GM10248 (cell line): ENCODE data around the gene WNK2.

Source experiments
- CTCF ChIA-PET: fragments of 300-600 bp; sonication (Branson Sonifier 250); formaldehyde crosslinking; extraction: SDS; loops from one replicate; lab custom pipeline; 2021; ENCODE audit warnings: antibody characterized with exemption; lab: Yijun Ruan, JAX
- POLR2A ChIA-PET: fragments of 350-650 bp; sonication (Branson Sonifier 250); formaldehyde crosslinking; extraction: SDS; loops from one replicate; lab custom pipeline; 2020; ENCODE audit warnings: antibody characterized with exemption; lab: Yijun Ruan, JAX
- DNase-seq: peaks from one replicate; pipeline ENCODE4 v3.0.0; 2012; ENCODE audit errors: extremely low spot score
- TF ChIP-seq, protein P1 (sequence below): IDR thresholded peaks from 2 replicates; pipeline ENCODE4 v1.5.1; 2012; ENCODE audit warnings: mild to moderate bottlenecking, low read depth; ENCODE audit errors: extremely low read depth, missing control alignments, control extremely low read depth

The WNK2 gene

DNA sequence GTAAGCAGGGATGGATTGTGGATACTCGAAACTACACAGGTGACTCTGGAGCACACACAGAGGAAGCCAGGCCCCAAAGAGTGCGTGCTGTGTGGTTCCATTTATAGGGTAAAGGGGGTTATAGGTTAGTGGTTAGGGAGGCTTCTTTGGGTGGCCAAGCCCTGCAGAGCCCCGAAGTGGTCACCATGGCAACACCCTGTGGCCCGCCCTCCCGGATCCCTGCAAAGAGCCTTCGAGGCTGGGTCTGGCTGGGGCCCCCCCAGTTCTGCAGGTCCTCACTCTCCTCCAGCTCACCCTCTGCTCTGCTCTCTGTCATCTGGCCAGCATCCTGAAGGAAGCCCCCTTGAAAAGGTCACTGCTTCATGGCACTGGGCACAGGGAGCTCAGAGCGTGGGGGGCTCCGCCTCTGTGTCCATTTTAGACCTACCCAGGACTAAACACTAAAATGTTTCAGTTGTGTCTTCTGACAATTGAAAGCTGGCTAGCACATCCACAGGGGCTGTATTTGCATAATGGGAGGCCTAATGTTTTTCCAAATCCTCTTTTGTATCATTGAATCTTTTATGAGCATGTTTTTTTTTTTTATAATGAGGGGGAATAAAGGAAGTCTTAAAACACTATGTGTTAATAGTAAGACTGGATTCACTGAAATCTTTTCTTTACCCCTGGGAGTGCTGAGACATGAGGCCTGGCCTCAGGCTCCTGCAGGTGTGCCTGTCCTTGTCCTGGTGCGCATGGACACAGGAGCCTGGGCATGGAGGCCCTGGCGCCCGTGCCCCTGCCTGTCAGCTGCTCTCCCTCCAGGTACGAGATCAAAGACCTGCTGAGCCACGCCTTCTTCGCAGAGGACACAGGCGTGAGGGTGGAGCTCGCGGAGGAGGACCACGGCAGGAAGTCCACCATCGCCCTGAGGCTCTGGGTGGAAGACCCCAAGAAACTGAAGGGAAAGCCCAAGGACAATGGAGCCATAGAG lies 55.3 kb downstream of the WNK2 start:
- CTCF ChIA-PET: no interaction called here
- POLR2A ChIA-PET: no interaction called here
- no peak for DNase-seq
- TF ChIP-seq, protein P1, sequence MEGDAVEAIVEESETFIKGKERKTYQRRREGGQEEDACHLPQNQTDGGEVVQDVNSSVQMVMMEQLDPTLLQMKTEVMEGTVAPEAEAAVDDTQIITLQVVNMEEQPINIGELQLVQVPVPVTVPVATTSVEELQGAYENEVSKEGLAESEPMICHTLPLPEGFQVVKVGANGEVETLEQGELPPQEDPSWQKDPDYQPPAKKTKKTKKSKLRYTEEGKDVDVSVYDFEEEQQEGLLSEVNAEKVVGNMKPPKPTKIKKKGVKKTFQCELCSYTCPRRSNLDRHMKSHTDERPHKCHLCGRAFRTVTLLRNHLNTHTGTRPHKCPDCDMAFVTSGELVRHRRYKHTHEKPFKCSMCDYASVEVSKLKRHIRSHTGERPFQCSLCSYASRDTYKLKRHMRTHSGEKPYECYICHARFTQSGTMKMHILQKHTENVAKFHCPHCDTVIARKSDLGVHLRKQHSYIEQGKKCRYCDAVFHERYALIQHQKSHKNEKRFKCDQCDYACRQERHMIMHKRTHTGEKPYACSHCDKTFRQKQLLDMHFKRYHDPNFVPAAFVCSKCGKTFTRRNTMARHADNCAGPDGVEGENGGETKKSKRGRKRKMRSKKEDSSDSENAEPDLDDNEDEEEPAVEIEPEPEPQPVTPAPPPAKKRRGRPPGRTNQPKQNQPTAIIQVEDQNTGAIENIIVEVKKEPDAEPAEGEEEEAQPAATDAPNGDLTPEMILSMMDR: no peak

DNA sequence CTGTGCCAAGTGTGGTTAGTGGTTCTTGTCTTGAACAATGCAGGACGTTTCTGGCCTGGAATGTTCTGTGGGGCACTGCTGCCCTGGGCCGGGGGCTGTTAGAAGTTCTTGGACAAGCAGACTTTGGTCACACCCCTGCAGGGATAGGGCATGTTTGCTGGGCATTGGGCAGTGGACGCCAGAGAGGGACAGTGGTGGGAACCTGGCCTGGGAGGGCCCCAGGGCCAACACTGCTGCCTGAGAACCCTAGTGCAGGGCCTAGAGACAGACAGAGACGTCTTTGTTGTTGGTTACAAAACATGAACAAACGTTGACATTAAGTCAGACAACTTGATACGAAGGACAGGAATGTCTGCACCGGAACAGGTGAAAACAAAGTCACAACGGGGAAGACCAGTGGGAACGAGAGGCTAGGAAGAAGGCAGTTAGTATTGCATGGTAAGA lies 57.0 kb downstream of the WNK2 start:
- ChIA-PET POLR2A (no interaction called here), CTCF (no interaction called here)
- no peak for DNase-seq
- TF ChIP-seq, protein P1: no peak

DNA sequence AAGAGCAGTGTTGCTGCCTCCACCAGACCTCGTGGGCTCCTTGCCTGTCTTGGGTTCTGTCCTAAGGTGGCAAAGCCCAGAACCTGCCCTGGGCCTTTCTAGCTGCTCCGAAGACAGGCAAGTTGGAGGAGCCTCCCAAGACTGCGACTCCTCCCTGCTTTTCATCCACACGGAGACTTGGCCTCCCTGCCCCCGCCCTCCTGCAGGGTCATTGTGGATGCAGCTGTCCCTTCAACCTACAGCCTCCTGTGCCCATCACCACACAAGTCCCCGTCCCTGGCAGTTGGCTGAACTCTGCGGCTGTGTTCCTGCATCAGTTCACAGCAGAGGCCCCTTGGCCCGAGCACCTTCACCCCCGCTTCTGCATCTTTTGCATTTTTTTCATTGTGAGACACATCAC lies 59.2 kb downstream of the WNK2 start:
- ChIA-PET CTCF (interaction anchor here (1.4 kb wide), 1 partner anchor 9 kb away, joined by 4 read pairs; no protein-coding TSS in a partner anchor), POLR2A (no interaction called here)
- DNase-seq: no peak
- TF ChIP-seq, protein P1: no peak

DNA sequence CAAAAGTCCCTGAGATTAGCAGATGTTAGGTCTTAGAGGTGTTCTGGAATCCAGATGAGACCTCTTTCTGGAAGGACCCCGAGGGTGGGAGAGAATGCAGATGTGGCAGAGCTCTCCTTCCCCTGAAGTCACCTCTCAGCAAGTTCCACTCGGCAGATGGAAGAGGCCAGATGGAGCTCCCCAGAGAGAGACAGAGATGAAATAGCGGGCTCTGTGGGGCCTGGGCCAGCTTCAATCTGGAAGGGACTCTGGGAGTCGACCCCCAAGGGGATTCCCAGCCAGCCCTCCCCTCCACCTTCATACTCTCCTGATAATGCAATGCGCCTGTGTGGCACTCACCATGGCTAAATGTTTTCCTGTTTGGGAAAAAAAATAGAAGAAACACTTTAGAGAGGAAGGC lies 60.2 kb downstream of the WNK2 start:
- TF ChIP-seq, protein P1: no peak
- CTCF ChIA-PET: no interaction called here
- no peak for DNase-seq
- POLR2A ChIA-PET: no interaction called here

DNA sequence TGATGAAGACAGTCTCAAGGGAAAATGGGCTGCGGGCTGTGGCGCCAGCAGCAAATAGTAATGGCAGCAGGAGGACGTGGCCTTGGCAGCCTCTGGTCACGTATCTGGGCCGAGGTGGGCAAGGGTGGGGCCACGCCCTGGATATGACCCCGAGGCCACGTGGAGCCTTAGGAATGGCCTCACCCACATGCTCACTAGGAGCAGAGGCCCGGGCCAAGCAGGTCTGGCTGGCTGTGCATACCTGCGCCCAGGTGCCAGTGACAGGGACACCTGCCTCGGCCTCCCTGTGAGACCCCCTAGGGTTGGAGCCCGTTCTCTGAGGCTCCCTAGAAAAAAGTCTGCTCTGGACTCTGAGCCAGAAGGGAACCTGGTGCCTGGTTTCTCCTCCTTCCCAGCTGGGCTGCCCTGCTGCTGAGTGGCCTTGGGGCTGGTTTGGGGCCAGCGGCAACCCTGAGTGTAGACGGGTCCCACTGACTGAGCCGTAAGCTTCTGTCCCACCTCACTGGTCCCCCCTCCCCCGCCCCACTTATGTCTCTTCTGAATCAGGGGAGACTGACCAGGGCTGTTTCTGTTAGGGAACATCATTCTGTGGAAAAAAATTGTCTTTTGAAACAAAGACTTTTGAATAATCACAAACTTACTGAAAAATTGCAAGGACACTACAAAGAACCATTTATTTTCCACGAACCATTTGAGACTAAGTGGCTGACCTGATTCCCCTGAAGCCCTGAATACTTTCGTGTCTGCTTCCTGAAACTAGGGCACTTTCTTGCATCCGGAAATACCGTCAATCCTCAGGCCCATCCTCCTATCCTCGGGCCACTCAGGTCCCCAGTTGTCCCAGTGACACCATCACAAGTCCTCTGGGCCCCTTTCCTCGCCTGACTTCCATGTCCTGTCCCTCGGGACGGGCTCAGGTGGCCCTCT lies 60.8 kb downstream of the WNK2 start:
- CTCF ChIA-PET: no interaction called here
- TF ChIP-seq, protein P1: no peak
- DNase-seq: no peak
- POLR2A ChIA-PET: no interaction called here

DNA sequence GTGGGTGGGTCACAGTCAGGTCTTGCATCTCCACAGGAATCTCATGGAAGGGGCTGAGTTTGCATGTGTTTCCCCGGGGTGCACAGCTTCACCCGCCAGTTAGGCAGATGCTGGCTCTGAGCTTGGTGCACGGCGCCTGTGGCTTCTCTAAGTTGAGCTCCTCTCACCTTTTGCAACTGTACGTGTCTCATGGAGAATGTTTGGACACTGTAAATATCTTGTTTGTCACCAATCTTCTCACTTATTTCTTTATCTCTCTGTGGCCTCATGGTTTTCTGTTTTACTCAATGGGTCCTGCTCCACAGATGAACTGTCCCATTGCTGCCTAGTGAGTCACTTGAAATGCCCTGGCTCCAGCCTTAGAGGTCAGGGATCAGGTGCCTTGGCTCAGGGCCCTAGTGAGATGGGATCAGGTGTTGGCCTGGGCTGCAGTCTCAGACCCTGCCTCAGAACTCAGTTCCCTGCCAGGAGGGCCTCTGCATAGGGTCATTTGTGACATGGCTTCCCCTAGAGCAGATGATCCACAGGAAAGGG lies 61.6 kb downstream of the WNK2 start:
- DNase-seq: no peak
- POLR2A ChIA-PET: no interaction called here
- CTCF ChIA-PET: no interaction called here
- TF ChIP-seq, protein P1: no peak
